ENCODE data around the gene IQGAP1. TPM values are rescaled to one million over a fixed set of nuclear protein-coding genes. Genes with fewer than 3 reads are reported as not detected.

The IQGAP1 gene
- polyA plus RNA-seq, 1 donor (not counting 4 experiments of a cell fraction or from before 2014, with no cell fraction given), result 310 TPM

- DNase-seq (ENCODE audit: low read depth, low spot score) (no peak), FAIRE-seq (no peak)
- dilution Hi-C loops (cut with MboI; ENCODE audit: extremely low pct_ligation_motif_present, low sequenced_read_pairs), result no loop called here
- Histone ChIP-seq H4K20me1 (ENCODE audit: control insufficient read depth, extremely low read depth, insufficient read depth, low read length) (peaks cover 3% of the 10 kb centered on the region), H3K9me3 (ENCODE audit: control insufficient read depth, low read depth, low read length) (no peaks in the 10 kb centered on the region), H3K9me1 (ENCODE audit: control insufficient read depth, extremely low read depth, insufficient read depth, low read length) (no peaks in the 10 kb centered on the region), H3K27ac (ENCODE audit: control insufficient read depth, insufficient read depth, low read length) (peak overlapping the region; percentile 23), H3K27me3 (ENCODE audit: control insufficient read depth, extremely low read depth, insufficient read depth, low read length) (no peaks in the 10 kb centered on the region), H3K4me3 (ENCODE audit: control insufficient read depth in 2 of 3, extremely low read depth in 1 of 3, insufficient read depth in 2 of 3, low read depth in 1 of 3, low read length in 3 of 3) (no peak overlapping the region), H3K4me1 (ENCODE audit: control insufficient read depth, extremely low read depth, insufficient read depth, low read length) (peaks cover 51% of the 10 kb centered on the region), H2AFZ (ENCODE audit: control insufficient read depth, low read length) (no peak overlapping the region), H3K36me3 (ENCODE audit: control insufficient read depth in 2 of 2, extremely low read depth in 1 of 2, insufficient read depth in 2 of 2, low read length in 2 of 2) (peaks cover 2 to 4% of the 10 kb centered on the region in 2 experiments), H3K4me2 (ENCODE audit: control insufficient read depth, extremely low read depth, insufficient read depth, low read depth, low read length) (no peak overlapping the region), H3K79me2 (ENCODE audit: control insufficient read depth, insufficient read depth, low read length) (peaks cover 83% of the 10 kb centered on the region), H3K9ac (ENCODE audit: control insufficient read depth, extremely low read depth, insufficient read depth, low read length) (no peak overlapping the region)
- TF ChIP-seq EZH2 (IDR thresholded peaks at IDR 0.05; ENCODE audit: low read length), result no peak
- TF ChIP-seq, protein P1, sequence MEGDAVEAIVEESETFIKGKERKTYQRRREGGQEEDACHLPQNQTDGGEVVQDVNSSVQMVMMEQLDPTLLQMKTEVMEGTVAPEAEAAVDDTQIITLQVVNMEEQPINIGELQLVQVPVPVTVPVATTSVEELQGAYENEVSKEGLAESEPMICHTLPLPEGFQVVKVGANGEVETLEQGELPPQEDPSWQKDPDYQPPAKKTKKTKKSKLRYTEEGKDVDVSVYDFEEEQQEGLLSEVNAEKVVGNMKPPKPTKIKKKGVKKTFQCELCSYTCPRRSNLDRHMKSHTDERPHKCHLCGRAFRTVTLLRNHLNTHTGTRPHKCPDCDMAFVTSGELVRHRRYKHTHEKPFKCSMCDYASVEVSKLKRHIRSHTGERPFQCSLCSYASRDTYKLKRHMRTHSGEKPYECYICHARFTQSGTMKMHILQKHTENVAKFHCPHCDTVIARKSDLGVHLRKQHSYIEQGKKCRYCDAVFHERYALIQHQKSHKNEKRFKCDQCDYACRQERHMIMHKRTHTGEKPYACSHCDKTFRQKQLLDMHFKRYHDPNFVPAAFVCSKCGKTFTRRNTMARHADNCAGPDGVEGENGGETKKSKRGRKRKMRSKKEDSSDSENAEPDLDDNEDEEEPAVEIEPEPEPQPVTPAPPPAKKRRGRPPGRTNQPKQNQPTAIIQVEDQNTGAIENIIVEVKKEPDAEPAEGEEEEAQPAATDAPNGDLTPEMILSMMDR (optimal IDR thresholded peaks at IDR 0.05 in 1 of 3, IDR thresholded peaks at IDR 0.05 in 1 of 3, conservative IDR thresholded peaks at IDR 0.05 in 1 of 3; ENCODE audit: extremely low read depth in 1 of 3, insufficient read depth in 2 of 3, low read length in 3 of 3), result no peak
Observed at GRCh38 chr15:90411176-90411575, 23.1 kb downstream of the IQGAP1 start.

DNA sequence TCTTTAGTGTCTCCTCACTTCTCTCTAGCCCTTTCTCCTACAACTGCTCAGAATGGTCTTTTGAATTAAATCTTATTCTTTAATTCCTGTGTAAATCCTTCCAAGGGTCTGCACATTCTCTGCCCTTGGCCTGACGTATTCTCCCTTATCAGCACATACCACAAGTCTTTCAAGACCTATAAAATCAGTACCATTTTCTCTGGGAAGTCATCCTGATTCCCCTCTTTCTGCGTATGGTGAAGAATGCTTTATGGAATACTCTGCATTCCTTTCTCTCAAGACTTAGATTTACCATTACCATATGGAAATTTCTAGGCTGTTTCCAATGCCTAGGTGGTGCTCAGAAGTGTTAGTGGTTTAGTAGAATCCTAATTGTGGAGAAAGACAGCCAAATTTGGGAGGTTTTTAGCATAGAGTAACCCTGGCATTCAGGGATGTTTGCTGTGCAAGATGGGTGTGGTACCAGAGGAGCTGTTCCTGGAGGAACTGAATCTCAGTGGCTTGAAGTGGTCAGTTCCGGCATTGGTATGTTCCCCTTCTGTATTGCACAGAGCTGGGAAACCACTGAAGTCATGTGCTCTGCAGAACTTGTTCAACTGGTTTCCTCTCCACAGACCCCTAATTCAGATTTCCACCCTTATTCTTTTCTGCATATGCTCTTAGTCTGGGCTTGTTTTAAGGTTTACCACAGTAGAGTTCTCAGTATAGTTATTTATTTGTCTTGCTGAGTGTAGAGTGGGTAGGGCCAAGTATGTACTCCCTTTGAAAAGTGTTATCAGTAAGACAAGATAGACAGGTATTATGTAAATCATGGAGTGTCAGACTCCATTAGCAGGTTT is 24.5 kb downstream of the IQGAP1 start:
- H3K4me3 ChIP-seq (ENCODE audit: control insufficient read depth in 2 of 3, extremely low read depth in 1 of 3, insufficient read depth in 2 of 3, low read depth in 1 of 3, low read length in 3 of 3), result peak overlapping the region in 2 of 3 experiments; percentile 49 to 62

More for the DNA sequence above, 24.5 kb downstream of the IQGAP1 start:
- peak overlapping the region; percentile 48 for H3K9ac ChIP-seq (ENCODE audit: control insufficient read depth, extremely low read depth, insufficient read depth, low read length)
- H3K27me3 ChIP-seq (ENCODE audit: control insufficient read depth, extremely low read depth, insufficient read depth, low read length), result no peaks in the 10 kb centered on the region
- H2AFZ ChIP-seq (ENCODE audit: control insufficient read depth, low read length), result no peak overlapping the region
- no peaks in the 10 kb centered on the region for H3K9me3 ChIP-seq (ENCODE audit: control insufficient read depth, low read depth, low read length)
- H4K20me1 ChIP-seq (ENCODE audit: control insufficient read depth, extremely low read depth, insufficient read depth, low read length), result peaks cover 3% of the 10 kb centered on the region
- peaks cover 79% of the 10 kb centered on the region for H3K79me2 ChIP-seq (ENCODE audit: control insufficient read depth, insufficient read depth, low read length)
- no peaks in the 10 kb centered on the region for H3K9me1 ChIP-seq (ENCODE audit: control insufficient read depth, extremely low read depth, insufficient read depth, low read length)
- H3K4me2 ChIP-seq (ENCODE audit: control insufficient read depth, extremely low read depth, insufficient read depth, low read depth, low read length), result peak overlapping the region; percentile 97
- no peak for TF ChIP-seq EZH2 (IDR thresholded peaks at IDR 0.05; ENCODE audit: low read length)
- TF ChIP-seq, protein P1 (optimal IDR thresholded peaks at IDR 0.05 in 1 of 3, IDR thresholded peaks at IDR 0.05 in 1 of 3, conservative IDR thresholded peaks at IDR 0.05 in 1 of 3; ENCODE audit: extremely low read depth in 1 of 3, insufficient read depth in 2 of 3, low read length in 3 of 3), result no peak
- H3K36me3 ChIP-seq (ENCODE audit: control insufficient read depth in 2 of 2, extremely low read depth in 1 of 2, insufficient read depth in 2 of 2, low read length in 2 of 2), result peaks cover 2 to 4% of the 10 kb centered on the region in 2 experiments
- FAIRE-seq, result peak; percentile 75
- dilution Hi-C loops (cut with MboI; ENCODE audit: extremely low pct_ligation_motif_present, low sequenced_read_pairs), result no loop called here
- peak; percentile 70 for DNase-seq (ENCODE audit: low read depth, low spot score)
- H3K27ac ChIP-seq (ENCODE audit: control insufficient read depth, insufficient read depth, low read length), result peak overlapping the region; percentile 89
- peaks cover 45% of the 10 kb centered on the region for H3K4me1 ChIP-seq (ENCODE audit: control insufficient read depth, extremely low read depth, insufficient read depth, low read length)
